ENCODE data around the gene GMDS. TPM values are rescaled to one million over a fixed set of nuclear protein-coding genes. Genes with fewer than 3 reads are reported as not detected.

Gene GMDS
- total RNA-seq, 1 experiment from 2014 or later = 10.0 TPM

DNA sequence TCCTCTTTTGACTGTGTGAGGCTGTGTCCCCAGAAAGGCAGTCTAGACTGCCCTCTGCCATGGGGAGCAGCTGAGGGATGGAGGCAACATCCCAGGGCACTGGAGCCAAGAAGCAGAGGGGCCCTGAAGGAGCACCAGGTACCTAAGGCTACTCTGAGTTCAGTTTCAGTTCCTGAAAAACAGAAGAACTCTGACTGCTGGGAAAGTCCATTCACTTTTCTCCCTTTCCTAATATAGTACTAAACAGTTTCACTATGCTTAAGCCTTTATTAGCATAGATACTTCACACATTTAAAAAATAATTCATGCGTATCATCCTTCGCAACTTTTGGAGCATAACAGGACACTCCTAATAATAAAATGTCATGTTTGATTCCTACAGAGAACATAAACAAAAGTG, 505.7 kb downstream of the GMDS start:
- DNase-seq (ENCODE audit: low read depth) = no peak

GRCh38 chr6:1739220-1739619, 506.2 kb downstream of the GMDS start:
- DNase-seq (ENCODE audit: low read depth) = no peak

DNA sequence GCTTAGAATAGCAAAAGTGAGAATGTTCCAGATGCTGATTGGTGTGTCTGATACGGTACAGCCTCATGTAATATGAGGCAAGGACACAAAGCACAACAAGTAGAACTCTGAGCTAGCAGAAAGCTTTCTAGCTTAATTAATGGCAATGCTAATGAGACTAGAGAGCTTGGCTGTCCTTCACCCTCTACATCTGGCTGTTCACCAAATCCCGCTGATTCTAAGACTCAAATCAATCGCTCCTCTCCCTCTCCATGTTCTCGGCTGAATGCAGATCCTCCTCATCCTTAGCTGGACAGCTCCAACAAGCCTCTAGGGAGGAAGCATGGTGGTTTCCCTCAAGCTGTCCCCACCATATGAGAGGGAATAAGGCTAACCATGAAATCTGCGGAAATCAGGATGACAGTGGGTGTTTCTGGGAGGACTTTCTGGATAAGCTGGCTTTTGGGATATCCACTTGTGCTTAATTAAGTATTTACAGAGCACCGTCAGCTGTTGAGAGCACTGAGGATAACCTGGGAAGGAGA, 506.8 kb downstream of the GMDS start:
- no peak for DNase-seq (ENCODE audit: low read depth)

DNA sequence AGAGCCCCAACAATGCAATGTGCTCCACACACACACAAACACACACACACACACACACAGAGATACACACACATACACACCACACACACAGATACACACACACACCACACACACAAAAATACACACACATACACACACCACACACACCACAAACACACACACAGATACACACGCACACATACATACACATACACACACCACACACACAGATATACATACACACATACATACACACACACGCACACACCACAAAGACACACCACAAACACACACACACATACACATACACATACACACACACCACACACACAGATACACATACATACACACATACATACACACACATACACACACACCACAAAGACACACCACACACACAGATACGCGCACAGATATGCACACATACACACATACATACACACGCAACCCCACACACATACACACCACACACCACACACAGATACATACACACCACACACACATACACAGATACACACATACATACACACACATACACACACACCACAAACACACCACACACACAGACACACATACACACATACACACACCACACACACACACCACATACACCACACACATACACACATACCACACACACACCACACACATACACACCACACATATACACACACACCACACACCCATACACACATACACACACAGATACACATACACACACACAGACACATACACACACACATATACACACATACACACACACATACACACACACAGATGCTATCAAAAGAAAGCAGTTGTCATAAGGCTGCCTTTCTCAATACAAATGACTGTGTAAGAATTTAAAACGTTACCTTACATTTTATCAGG, 507.7 kb downstream of the GMDS start:
- DNase-seq (ENCODE audit: low read depth) = no peak

GRCh38 chr6:1736346-1737105, 508.9 kb downstream of the GMDS start:
- DNase-seq (ENCODE audit: low read depth) = no peak

GRCh38 chr6:1735239-1735803, 510.1 kb downstream of the GMDS start:
- DNase-seq (ENCODE audit: low read depth) = no peak

GRCh38 chr6:1730882-1731281, 514.5 kb downstream of the GMDS start:
- no peak for DNase-seq (ENCODE audit: low read depth)

DNA sequence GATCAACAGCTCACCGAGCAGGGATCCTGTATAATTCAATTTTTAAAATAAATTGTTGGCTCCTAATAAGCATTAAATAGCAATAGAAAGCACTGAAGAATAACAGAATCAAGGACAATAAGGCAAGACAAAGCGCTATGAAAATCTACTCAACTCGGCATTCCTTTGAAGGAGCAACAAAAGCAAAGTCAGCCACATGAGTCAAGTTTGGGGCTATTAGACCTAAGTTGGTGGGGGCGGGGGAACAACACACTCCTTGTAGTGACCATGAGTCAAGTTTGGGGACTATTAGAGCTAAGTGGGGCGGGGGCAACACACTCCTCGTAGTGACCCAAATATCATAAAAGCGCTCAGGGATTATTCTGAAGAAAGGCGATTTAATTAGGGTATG, 515.7 kb downstream of the GMDS start:
- DNase-seq (ENCODE audit: low read depth) = no peak

- no peak for DNase-seq (ENCODE audit: low read depth)
Measured at GRCh38 chr6:1729133-1729749, 516.2 kb downstream of the GMDS start.

DNA sequence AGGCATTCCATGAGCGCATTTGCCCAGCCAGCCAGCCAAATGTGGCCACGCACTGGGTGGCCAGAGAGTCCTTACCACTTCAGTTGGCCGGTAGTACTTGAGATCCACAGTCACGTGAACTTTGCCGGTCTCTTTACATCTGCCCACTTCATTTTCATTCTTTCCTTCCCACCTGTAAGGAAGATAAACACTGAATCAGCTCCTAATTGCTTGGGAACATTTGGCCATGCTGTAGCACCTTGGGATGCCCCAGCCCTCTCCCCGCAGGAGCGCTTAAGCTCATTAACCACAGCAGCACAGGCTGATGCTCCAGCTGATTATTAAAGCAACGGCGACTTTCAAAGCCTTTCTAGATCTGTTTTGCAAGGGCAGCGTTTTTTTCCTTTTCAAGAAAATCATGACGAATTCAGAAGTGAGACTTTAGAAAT, 519.0 kb downstream of the GMDS start:
- no peak for DNase-seq (ENCODE audit: low read depth)

DNA sequence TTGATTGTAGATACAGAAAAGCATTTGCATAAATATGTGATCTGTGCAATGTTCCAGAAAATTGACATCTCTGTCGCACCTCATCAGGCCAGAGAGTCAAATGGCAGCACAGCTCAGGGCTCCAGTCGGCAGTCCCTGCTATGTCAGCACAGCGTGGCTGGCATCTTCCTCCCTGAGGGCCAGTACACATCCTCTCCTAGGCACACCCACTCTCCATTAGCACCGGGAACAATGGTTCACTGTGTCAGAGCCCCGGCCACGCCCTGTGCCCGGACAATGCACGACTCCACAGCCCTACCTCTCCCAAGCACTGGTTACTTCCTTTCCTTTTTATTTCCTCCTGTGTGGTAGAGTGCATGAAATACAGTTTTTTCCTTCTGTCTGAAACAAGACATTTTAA, 520.8 kb downstream of the GMDS start:
- peak; percentile 76 for DNase-seq (ENCODE audit: low read depth)

GRCh38 chr6:1724124-1724523, 521.3 kb downstream of the GMDS start:
- no peak for DNase-seq (ENCODE audit: low read depth)

DNA sequence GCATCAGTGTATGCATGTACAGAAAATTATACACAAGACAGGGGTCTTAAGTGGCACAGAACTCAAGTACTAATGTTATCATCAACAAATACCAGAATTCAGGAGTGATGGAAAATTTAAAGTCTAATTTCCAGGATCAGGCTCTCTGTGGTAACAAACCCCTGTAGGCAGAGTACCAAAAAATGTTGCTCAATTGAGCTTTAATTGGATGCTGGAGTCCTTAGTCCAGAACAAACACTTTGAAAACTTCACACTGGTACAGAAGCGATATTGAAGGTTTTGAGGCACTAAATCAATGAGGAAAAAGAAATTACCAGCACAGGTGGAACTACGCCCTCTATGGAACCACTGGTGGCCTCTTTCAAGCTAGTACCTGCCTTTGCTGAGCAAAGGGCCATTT, 522.6 kb downstream of the GMDS start:
- DNase-seq (ENCODE audit: low read depth) = no peak

DNA sequence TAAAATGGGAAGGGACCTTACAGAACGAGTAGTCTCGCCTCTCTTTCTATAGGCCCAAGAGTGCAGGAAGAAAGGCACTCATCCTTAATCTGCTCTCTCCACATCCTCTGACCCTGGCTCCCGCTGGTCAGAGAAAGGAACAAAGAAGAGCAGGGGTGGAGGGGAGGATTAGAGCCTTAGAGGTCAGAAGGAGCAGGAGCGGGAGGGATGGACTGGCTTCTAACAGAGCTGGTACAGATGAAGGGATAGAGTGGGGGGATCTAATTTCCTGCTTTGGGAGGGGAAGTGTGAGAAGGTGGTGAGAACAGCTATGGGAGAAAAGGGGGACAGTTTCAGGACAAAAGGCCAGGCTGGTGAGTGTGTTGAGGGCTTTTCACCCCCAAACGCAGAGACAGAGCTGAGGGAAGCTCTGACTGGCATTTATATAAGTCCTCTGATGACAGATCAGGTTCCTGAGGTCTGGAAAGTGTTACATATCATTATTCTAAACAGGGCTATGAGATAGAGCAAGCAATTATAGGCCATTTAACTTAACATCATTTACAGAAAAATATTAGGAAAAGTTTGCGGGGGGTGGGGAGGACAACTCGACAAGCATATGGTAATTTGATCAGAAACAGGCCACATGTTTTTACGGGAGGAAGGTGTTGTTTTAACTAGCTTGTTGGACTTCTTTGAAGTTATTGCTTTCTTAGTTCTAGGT, 524.6 kb downstream of the GMDS start:
- no peak for DNase-seq (ENCODE audit: low read depth)

DNA sequence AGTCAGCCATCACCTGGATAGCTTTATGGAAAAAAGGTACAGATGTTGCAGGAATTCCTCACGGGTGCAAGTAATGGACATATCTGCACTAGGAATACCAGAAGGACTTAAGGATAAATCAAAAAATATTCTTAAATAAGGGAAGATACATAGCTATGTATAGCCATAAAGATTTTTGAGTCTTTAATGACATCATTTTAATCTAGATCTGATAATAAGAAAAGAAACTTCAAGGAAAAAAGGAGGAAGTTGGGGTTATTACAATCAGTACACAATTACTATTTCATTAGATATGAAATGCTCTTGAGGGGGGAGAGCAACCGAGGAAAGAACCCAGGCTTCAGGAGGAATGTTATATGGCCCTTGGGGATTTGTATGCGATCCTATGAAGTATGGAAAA, 525.5 kb downstream of the GMDS start:
- no peak for DNase-seq (ENCODE audit: low read depth)

GRCh38 chr6:1716868-1717267, 528.5 kb downstream of the GMDS start:
- DNase-seq (ENCODE audit: low read depth) = no peak

GRCh38 chr6:1716396-1716795, 529.0 kb downstream of the GMDS start:
- DNase-seq (ENCODE audit: low read depth) = no peak

DNA sequence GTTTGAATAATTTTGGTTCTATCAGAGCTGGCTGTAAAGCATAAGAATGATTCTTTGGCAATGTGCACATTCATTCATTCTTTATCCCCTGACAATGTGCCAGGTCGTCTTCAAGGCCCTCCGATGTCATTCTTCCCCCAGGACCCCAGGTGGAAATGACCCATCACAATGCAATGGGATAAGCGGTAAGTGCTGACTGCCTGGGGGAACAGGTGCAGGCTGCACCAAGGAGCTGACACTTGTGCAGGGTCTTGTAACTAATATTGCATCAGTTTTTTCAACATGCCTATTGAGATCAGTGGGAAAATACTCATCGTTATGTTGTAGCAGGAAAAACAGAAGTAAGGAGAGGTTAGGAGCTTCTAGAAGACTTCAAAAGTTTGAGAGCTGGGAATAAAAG, 530.1 kb downstream of the GMDS start:
- no peak for DNase-seq (ENCODE audit: low read depth)

- no peak for DNase-seq (ENCODE audit: low read depth)
Measured at GRCh38 chr6:1714654-1715053, 530.8 kb downstream of the GMDS start.

GRCh38 chr6:1713016-1713600, 532.3 kb downstream of the GMDS start:
- no peak for DNase-seq (ENCODE audit: low read depth)

DNA sequence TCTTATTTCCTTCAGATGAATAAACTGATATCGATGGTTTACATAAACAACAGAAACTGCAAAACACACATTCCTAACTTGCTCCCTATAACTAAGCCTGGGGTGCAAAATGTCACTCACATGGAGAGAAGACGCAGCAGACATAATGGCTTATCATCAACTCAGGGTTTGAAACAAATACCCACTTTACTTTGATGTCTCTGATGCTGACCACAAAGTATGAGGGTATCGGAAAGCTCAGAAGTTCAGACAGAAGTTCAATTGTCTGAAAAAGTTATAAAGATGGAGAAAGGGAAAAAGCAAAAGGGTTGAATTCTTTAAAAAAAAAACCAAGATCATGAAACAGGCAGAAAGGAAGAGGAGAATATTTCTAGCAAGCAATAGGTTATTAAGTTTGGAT, 533.0 kb downstream of the GMDS start:
- DNase-seq (ENCODE audit: low read depth) = no peak

All from Daoy (cell line).